ENCODE results near the gene EGFL6. TPM values are rescaled to one million over a fixed set of nuclear protein-coding genes. Genes with fewer than 3 reads are reported as not detected.
"Not testable (repeated sequence)": the region's sequence is repeated elsewhere in the genome, so short reads cannot be mapped to it uniquely, and the experiment has no call there.

EGFL6 gene
- polyA plus RNA-seq, 1 donor (not counting 4 experiments of a cell fraction or from before 2014, with no cell fraction given), result 0.38 TPM

DNA sequence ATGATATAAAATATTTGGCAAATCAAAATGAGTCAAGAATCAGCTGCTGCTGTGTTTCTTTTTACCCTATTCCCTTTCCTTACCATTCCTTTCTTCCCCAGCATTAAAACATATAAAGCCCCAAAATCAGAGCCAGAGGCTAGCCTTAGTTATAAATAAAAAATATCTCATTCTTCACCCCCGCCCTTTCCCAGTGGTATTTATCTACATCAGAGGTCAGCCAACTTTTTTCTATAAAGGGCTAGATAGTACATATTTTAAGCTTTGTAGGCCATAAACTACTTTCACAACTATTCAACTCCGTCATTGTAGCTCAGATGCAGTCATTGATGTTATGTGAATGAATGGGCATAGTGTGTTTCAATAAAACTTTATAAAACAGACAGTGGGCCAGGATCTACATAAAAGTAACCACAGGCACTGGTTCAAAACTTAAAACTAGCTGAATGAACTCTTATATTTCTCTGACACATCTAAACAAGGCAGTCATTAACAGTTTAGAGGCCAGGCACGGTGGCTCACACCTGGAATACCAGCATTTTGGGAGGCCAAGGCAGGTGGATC lies 53.1 kb downstream of the EGFL6 start:
- DNase-seq (ENCODE audit: low read depth, low spot score) (no peak), FAIRE-seq (no peak)
- TF ChIP-seq, protein P1, sequence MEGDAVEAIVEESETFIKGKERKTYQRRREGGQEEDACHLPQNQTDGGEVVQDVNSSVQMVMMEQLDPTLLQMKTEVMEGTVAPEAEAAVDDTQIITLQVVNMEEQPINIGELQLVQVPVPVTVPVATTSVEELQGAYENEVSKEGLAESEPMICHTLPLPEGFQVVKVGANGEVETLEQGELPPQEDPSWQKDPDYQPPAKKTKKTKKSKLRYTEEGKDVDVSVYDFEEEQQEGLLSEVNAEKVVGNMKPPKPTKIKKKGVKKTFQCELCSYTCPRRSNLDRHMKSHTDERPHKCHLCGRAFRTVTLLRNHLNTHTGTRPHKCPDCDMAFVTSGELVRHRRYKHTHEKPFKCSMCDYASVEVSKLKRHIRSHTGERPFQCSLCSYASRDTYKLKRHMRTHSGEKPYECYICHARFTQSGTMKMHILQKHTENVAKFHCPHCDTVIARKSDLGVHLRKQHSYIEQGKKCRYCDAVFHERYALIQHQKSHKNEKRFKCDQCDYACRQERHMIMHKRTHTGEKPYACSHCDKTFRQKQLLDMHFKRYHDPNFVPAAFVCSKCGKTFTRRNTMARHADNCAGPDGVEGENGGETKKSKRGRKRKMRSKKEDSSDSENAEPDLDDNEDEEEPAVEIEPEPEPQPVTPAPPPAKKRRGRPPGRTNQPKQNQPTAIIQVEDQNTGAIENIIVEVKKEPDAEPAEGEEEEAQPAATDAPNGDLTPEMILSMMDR (optimal IDR thresholded peaks at IDR 0.05 in 1 of 3, IDR thresholded peaks at IDR 0.05 in 1 of 3, conservative IDR thresholded peaks at IDR 0.05 in 1 of 3; ENCODE audit: extremely low read depth in 1 of 3, insufficient read depth in 2 of 3, low read length in 3 of 3), result no peak
- TF ChIP-seq EZH2 (IDR thresholded peaks at IDR 0.05; ENCODE audit: low read length), result no peak
- Histone ChIP-seq H3K36me3 (ENCODE audit: control insufficient read depth in 2 of 2, extremely low read depth in 1 of 2, insufficient read depth in 2 of 2, low read length in 2 of 2) (no peaks in the 10 kb centered on the region), H3K4me1 (ENCODE audit: control insufficient read depth, extremely low read depth, insufficient read depth, low read length) (no peaks in the 10 kb centered on the region), H2AFZ (ENCODE audit: control insufficient read depth, low read length) (no peak overlapping the region), H3K9ac (ENCODE audit: control insufficient read depth, extremely low read depth, insufficient read depth, low read length) (no peak overlapping the region), H3K4me2 (ENCODE audit: control insufficient read depth, extremely low read depth, insufficient read depth, low read depth, low read length) (no peak overlapping the region), H3K27ac (ENCODE audit: control insufficient read depth, insufficient read depth, low read length) (no peak overlapping the region), H3K9me1 (ENCODE audit: control insufficient read depth, extremely low read depth, insufficient read depth, low read length) (no peaks in the 10 kb centered on the region), H4K20me1 (ENCODE audit: control insufficient read depth, extremely low read depth, insufficient read depth, low read length) (no peaks in the 10 kb centered on the region), H3K9me3 (ENCODE audit: control insufficient read depth, low read depth, low read length) (no peaks in the 10 kb centered on the region), H3K27me3 (ENCODE audit: control insufficient read depth, extremely low read depth, insufficient read depth, low read length) (peaks cover 8% of the 10 kb centered on the region), H3K4me3 (ENCODE audit: control insufficient read depth in 2 of 3, extremely low read depth in 1 of 3, insufficient read depth in 2 of 3, low read depth in 1 of 3, low read length in 3 of 3) (no peak overlapping the region), H3K79me2 (ENCODE audit: control insufficient read depth, insufficient read depth, low read length) (no peaks in the 10 kb centered on the region)
- dilution Hi-C loops (cut with MboI; ENCODE audit: extremely low pct_ligation_motif_present, low sequenced_read_pairs), result loop anchor here (5.0 kb wide), 1 partner anchor 55 kb away; the partner anchor contains the start of gene EGFL6

DNA sequence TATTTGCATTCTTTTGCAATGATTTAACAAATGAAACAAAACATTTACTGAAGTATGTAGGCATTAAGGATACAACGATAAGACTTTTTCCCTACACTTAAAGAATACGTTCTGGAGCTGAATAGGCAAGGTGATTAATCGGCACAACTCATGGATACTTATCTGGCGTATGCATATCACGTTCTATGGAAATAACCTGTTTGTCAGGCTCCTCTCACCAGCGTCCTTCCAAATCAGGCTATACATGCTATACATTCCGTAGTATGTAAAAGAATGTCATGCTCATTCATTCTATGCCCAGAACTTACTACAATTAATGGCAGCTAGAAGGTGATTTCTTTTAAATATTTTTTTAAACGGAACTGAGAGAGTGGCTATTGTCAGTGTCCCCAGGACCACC lies 57.9 kb downstream of the EGFL6 start:
- Histone ChIP-seq H2AFZ (ENCODE audit: control insufficient read depth, low read length) (no peak overlapping the region), H3K9me3 (ENCODE audit: control insufficient read depth, low read depth, low read length) (no peaks in the 10 kb centered on the region), H3K9me1 (ENCODE audit: control insufficient read depth, extremely low read depth, insufficient read depth, low read length) (no peaks in the 10 kb centered on the region), H3K4me1 (ENCODE audit: control insufficient read depth, extremely low read depth, insufficient read depth, low read length) (no peaks in the 10 kb centered on the region), H3K27ac (ENCODE audit: control insufficient read depth, insufficient read depth, low read length) (no peak overlapping the region), H4K20me1 (ENCODE audit: control insufficient read depth, extremely low read depth, insufficient read depth, low read length) (no peaks in the 10 kb centered on the region), H3K4me3 (ENCODE audit: control insufficient read depth in 2 of 3, extremely low read depth in 1 of 3, insufficient read depth in 2 of 3, low read depth in 1 of 3, low read length in 3 of 3) (no peak overlapping the region), H3K4me2 (ENCODE audit: control insufficient read depth, extremely low read depth, insufficient read depth, low read depth, low read length) (no peak overlapping the region), H3K9ac (ENCODE audit: control insufficient read depth, extremely low read depth, insufficient read depth, low read length) (no peak overlapping the region), H3K79me2 (ENCODE audit: control insufficient read depth, insufficient read depth, low read length) (no peaks in the 10 kb centered on the region), H3K36me3 (ENCODE audit: control insufficient read depth in 2 of 2, extremely low read depth in 1 of 2, insufficient read depth in 2 of 2, low read length in 2 of 2) (no peaks in the 10 kb centered on the region), H3K27me3 (ENCODE audit: control insufficient read depth, extremely low read depth, insufficient read depth, low read length) (no peaks in the 10 kb centered on the region)
- no peak for DNase-seq (ENCODE audit: low read depth, low spot score)
- no peak for FAIRE-seq
- dilution Hi-C loops (cut with MboI; ENCODE audit: extremely low pct_ligation_motif_present, low sequenced_read_pairs), result no loop called here
- TF ChIP-seq, protein P1 (optimal IDR thresholded peaks at IDR 0.05 in 1 of 3, IDR thresholded peaks at IDR 0.05 in 1 of 3, conservative IDR thresholded peaks at IDR 0.05 in 1 of 3; ENCODE audit: extremely low read depth in 1 of 3, insufficient read depth in 2 of 3, low read length in 3 of 3), result no peak
- TF ChIP-seq EZH2 (IDR thresholded peaks at IDR 0.05; ENCODE audit: low read length), result no peak

DNA sequence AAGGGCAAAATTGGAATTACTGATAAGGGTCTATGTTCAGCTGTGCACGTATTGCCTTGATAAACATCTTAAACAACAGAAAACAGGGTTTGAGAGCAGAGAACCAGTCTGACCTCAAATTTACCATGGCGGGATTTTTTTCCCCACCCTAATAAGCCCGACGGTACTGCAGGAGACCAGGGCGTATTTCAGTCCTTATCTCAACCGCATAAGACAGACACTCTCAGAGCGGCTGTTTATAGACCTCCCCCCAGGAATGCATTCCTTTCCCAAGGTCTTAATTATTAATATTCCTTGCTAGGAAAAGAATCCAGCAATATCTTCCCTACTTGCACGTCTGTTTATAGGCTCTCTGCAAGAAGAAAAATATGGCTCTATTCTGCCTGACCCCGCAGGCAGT lies 67.8 kb downstream of the EGFL6 start:
- FAIRE-seq; H3K27me3 ChIP-seq (ENCODE audit: control insufficient read depth, extremely low read depth, insufficient read depth, low read length); H4K20me1 ChIP-seq (ENCODE audit: control insufficient read depth, extremely low read depth, insufficient read depth, low read length); H3K9ac ChIP-seq (ENCODE audit: control insufficient read depth, extremely low read depth, insufficient read depth, low read length); H3K9me3 ChIP-seq (ENCODE audit: control insufficient read depth, low read depth, low read length); dilution Hi-C loops (cut with MboI; ENCODE audit: extremely low pct_ligation_motif_present, low sequenced_read_pairs); H3K36me3 ChIP-seq (ENCODE audit: control insufficient read depth in 2 of 2, extremely low read depth in 1 of 2, insufficient read depth in 2 of 2, low read length in 2 of 2); H3K27ac ChIP-seq (ENCODE audit: control insufficient read depth, insufficient read depth, low read length); H3K79me2 ChIP-seq (ENCODE audit: control insufficient read depth, insufficient read depth, low read length); DNase-seq (ENCODE audit: low read depth, low spot score); H3K4me1 ChIP-seq (ENCODE audit: control insufficient read depth, extremely low read depth, insufficient read depth, low read length); H3K9me1 ChIP-seq (ENCODE audit: control insufficient read depth, extremely low read depth, insufficient read depth, low read length); H2AFZ ChIP-seq (ENCODE audit: control insufficient read depth, low read length); H3K4me3 ChIP-seq (ENCODE audit: control insufficient read depth in 2 of 3, extremely low read depth in 1 of 3, insufficient read depth in 2 of 3, low read depth in 1 of 3, low read length in 3 of 3); H3K4me2 ChIP-seq (ENCODE audit: control insufficient read depth, extremely low read depth, insufficient read depth, low read depth, low read length): not testable (repeated sequence)

Measured in keratinocyte (primary cell).